Epithelial cell of esophagus (primary cell): ENCODE data around the gene ERVFRD-1.
A peak's percentile ranks its signal among the peaks of the same experiment; 100 is the strongest.
"Not testable (repeated sequence)": the region's sequence is repeated elsewhere in the genome, so short reads cannot be mapped to it uniquely, and the experiment has no call there.

Experiments used
- DNase-seq: peaks from one replicate; pipeline ENCODE4 v3.0.0; 2010; ENCODE audit warnings: low read depth
- H3K4me3 ChIP-seq: 2 replicates; pipeline ENCODE4 v1.5.1; 2011; ENCODE audit warnings: mild to moderate bottlenecking, low read length, control low read depth
- TF ChIP-seq, protein P1 (sequence below): IDR thresholded peaks from 2 replicates; pipeline ENCODE4 v1.5.1; 2011; ENCODE audit warnings: low read depth, mild to moderate bottlenecking, low read length, control low read depth, inconsistent platforms; ENCODE audit not compliant: insufficient read depth; ENCODE audit errors: missing control alignments

ERVFRD-1 gene

GRCh38 chr6:11089695-11090094 is 21.8 kb downstream of the ERVFRD-1 start:
- TF ChIP-seq, protein P1, sequence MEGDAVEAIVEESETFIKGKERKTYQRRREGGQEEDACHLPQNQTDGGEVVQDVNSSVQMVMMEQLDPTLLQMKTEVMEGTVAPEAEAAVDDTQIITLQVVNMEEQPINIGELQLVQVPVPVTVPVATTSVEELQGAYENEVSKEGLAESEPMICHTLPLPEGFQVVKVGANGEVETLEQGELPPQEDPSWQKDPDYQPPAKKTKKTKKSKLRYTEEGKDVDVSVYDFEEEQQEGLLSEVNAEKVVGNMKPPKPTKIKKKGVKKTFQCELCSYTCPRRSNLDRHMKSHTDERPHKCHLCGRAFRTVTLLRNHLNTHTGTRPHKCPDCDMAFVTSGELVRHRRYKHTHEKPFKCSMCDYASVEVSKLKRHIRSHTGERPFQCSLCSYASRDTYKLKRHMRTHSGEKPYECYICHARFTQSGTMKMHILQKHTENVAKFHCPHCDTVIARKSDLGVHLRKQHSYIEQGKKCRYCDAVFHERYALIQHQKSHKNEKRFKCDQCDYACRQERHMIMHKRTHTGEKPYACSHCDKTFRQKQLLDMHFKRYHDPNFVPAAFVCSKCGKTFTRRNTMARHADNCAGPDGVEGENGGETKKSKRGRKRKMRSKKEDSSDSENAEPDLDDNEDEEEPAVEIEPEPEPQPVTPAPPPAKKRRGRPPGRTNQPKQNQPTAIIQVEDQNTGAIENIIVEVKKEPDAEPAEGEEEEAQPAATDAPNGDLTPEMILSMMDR: no peak
- no peak for DNase-seq
- no peak overlapping the region for H3K4me3 ChIP-seq

- H3K4me3 ChIP-seq, DNase-seq: not testable (repeated sequence)
Observed at GRCh38 chr6:11087141-11087812, 24.2 kb downstream of the ERVFRD-1 start.

DNA sequence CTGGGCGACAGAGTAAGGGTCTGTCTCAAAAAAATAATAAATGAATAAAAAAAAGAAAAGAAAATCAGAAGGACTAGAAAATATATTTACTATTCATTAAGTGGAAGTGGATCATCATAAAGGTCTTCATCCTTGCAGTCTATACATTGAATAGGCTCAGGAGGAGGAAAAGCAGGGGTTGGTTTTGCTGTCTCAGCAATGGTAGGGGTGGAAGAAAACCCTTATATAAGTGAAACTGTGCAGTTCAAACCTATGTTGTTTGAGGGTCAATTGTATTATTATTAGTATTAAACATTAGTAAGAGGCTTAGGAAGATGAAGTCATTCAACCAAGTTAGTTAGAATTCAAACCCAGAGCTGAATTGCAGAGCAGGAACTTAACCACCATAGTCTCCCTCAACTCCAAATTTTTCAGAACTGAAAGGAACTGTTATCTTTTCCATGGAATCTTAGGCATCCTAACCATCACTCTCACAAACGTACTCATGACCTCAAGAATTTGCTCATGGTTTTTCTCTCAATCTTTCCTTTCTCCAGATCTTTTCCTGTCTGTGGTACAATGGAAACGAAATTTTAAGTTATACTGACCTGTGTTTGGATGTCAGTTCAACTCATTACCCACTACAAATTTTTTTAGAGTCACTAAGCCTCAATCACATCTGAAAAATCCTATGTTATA is 25.6 kb downstream of the ERVFRD-1 start:
- DNase-seq: no peak
- H3K4me3 ChIP-seq: no peak overlapping the region

GRCh38 chr6:11083956-11084355 is 27.6 kb downstream of the ERVFRD-1 start:
- TF ChIP-seq, protein P1: no peak
- no peak overlapping the region for H3K4me3 ChIP-seq
- DNase-seq: no peak

More for the DNA sequence above, 25.6 kb downstream of the ERVFRD-1 start:
- TF ChIP-seq, protein P1: no peak

DNA sequence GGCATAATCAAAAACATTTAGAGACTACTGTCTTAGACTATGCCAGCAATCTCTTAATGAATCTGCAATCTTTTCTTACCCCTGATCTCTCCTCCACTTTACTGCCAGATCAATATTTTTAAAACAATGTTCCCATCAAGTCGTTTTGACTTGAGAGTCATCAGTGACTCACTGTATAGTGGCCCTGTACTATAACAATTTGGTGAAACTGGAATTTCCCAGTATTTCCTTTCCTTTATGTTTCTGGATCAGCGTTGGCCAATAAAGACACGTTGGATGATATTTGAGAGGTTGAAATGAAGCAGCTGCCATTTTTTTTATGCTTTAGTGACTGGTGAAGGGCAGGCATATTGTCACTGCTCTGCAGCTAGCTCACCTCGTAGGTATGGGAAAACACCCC is 28.0 kb downstream of the ERVFRD-1 start:
- DNase-seq: peak; percentile 58
- TF ChIP-seq, protein P1: no peak
- no peak overlapping the region for H3K4me3 ChIP-seq

DNA sequence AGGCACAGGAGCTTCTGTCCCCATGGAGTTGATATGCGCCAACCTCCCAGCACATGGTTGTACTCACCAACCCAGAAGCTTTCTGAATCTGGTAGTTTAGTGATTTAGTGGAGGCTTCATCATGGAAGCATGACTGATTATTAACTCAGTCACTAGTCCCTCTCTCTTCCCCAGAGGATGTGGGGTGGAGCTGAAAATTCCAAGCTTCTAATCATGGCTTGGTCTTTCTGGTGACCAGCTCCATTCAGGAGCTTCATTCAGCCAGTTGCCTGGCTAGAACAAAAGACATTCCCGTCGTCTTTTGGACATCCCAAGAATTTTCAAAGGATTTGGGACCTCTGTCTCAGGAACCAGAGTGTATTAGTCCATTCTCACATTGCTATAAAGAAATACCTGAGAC is 31.2 kb downstream of the ERVFRD-1 start:
- no peak overlapping the region for H3K4me3 ChIP-seq
- DNase-seq: no peak
- TF ChIP-seq, protein P1: no peak

- TF ChIP-seq, protein P1: no peak
- no peak for DNase-seq
- H3K4me3 ChIP-seq: no peak overlapping the region
Observed at GRCh38 chr6:11078266-11078665, 33.3 kb downstream of the ERVFRD-1 start.
